K562 (cell line): ENCODE measurements around the gene SIX3. TPM values are rescaled to one million over a fixed set of nuclear protein-coding genes. Genes with fewer than 3 reads are reported as not detected.

Source experiments
- ATAC-seq: fragments of 200-7000 bp; cut with Tn5 transposase; 3 replicates; pipeline ENCODE4 v1.9.1; 2020; ENCODE audit warnings: moderate library complexity
- BruUV-seq: library from RNA; stranded (reverse); fragments of 400-500 nt; replicated peaks from 2 replicates; lab custom pipeline; 2021; lab: Mats Ljungman, UMichigan
- CTCF ChIA-PET: fragments of 300-600 bp; formaldehyde crosslinking; extraction: SDS; loops from one replicate; lab custom pipeline; 2021; ENCODE audit warnings: low intra/inter-chr PET ratio; lab: Yijun Ruan, JAX
- POLR2A ChIA-PET: fragments of 300-600, 350-650 bp; sonication (Branson Sonifier 250); formaldehyde crosslinking; extraction: SDS; loops from one replicate; lab custom pipeline; 2021; ENCODE audit warnings: antibody characterized with exemption, inconsistent platforms; lab: Yijun Ruan, JAX
- DNase-seq, 4 experiments: peaks; one replicate each; pipeline versions ENCODE4 v3.0.0 to v3.0.0-alpha.2; 2011 to 2018; ENCODE audit warnings: low spot score in 3 of 4, mixed read lengths in 3 of 4; ENCODE audit errors: extremely low read depth in 1 of 4
- FAIRE-seq: peaks from 2 replicates; lab custom pipeline; 2011; peaks lifted over from hg19 to GRCh38; lab: Jason Lieb, UNC
- H2AFZ ChIP-seq: 2 replicates; pipeline ENCODE4 v1.6.0; 2011; ENCODE audit warnings: low read depth, low read length, control low read depth, inconsistent platforms
- H3K27ac ChIP-seq: fragments of 200-600 bp; 3 replicates; pipeline ENCODE4 v1.8.0; 2011; ENCODE audit warnings: low read depth, mild to moderate bottlenecking, control low read depth, inconsistent platforms, low read length, moderate library complexity, mixed read lengths; ENCODE audit errors: extremely low read depth
- H3K27me3 ChIP-seq, 2 experiments: fragments of 300-600 bp in 1 of 2; 2 replicates in 1 of 2; 3 replicates in 1 of 2; pipeline versions ENCODE4 v1.6.0 to v1.8.0; 2011; ENCODE audit warnings: inconsistent platforms in 2 of 2, low read length in 2 of 2, mild to moderate bottlenecking in 1 of 2, mixed read lengths in 1 of 2, moderate library complexity in 1 of 2; ENCODE audit not compliant: control insufficient read depth in 2 of 2, insufficient read depth in 2 of 2
- H3K36me3 ChIP-seq: fragments of 300-600 bp; 3 replicates; pipeline ENCODE4 v1.8.0; 2011; ENCODE audit warnings: mild to moderate bottlenecking, low read length, inconsistent platforms; ENCODE audit not compliant: control insufficient read depth, insufficient read depth
- H3K4me1 ChIP-seq, 2 experiments: fragments of 200-600 bp in 1 of 2; replicated peaks in 1 of 2; 2 replicates in 1 of 2; 3 replicates in 1 of 2; pipeline versions ENCODE4 v1.5.1 to v1.8.0; 2011; ENCODE audit warnings: inconsistent platforms in 2 of 2, low read length in 2 of 2, mild to moderate bottlenecking in 1 of 2, mixed read lengths in 1 of 2, moderate library complexity in 1 of 2; ENCODE audit not compliant: control insufficient read depth in 2 of 2, insufficient read depth in 2 of 2
- H3K4me2 ChIP-seq: 2 replicates; pipeline ENCODE4 v1.6.1; 2011; ENCODE audit warnings: low read length, control low read depth, inconsistent platforms, mixed read lengths; ENCODE audit not compliant: insufficient read depth
- H3K4me3 ChIP-seq: fragments of 200-600 bp; sonication (generic), shearing (Covaris generic); 2 replicates; pipeline ENCODE4 v1.5.1; 2016; ENCODE audit warnings: control low read depth, inconsistent platforms
- H3K79me2 ChIP-seq: fragments of 200-600 bp; 3 replicates; pipeline ENCODE4 v1.8.0; 2011; ENCODE audit warnings: low read length, inconsistent platforms; ENCODE audit not compliant: control insufficient read depth, insufficient read depth
- H3K9ac ChIP-seq, 2 experiments: 2 replicates each; pipeline versions ENCODE4 v1.6.0 to v1.6.1; 2011; ENCODE audit warnings: low read depth in 2 of 2, low read length in 2 of 2, control low read depth in 1 of 2, inconsistent platforms in 1 of 2, mild to moderate bottlenecking in 1 of 2, mixed read lengths in 1 of 2; ENCODE audit not compliant: insufficient read depth in 1 of 2
- H3K9me1 ChIP-seq: one replicate; pipeline ENCODE4 v1.6.0; 2011; ENCODE audit warnings: inconsistent platforms, mild to moderate bottlenecking, low read length, moderate library complexity; ENCODE audit not compliant: control insufficient read depth, insufficient read depth
- H3K9me3 ChIP-seq: replicated peaks from 2 replicates; pipeline ENCODE4 v1.5.1; 2011; ENCODE audit warnings: low read depth, low read length, inconsistent platforms; ENCODE audit not compliant: control insufficient read depth, insufficient read depth
- H4K20me1 ChIP-seq: replicated peaks from 2 replicates; pipeline ENCODE4 v1.6.1; 2011; ENCODE audit warnings: low read length, inconsistent platforms, mixed read lengths; ENCODE audit not compliant: control insufficient read depth, insufficient read depth
- BRF2 ChIP-seq: IDR thresholded peaks from 3 replicates; pipeline ENCODE4 v1.6.1; 2011; ENCODE audit warnings: borderline replicate concordance, mild to moderate bottlenecking; ENCODE audit not compliant: insufficient read length, insufficient read depth
- CBX5 ChIP-seq: IDR thresholded peaks from 2 replicates; pipeline ENCODE4 v1.6.1; 2014; ENCODE audit warnings: low read depth, borderline replicate concordance
- CTCF ChIP-seq, 3 experiments: IDR thresholded peaks in 2 of 3; conservative IDR thresholded peaks in 1 of 3; 2 replicates each; pipeline ENCODE4 v1.5.1; 2011 to 2012; ENCODE audit warnings: low read length in 3 of 3, mild to moderate bottlenecking in 3 of 3, control low read depth in 2 of 3, improper control_type of control experiment in 1 of 3, inconsistent platforms in 1 of 3, low read depth in 1 of 3, mixed read lengths in 1 of 3, moderate library complexity in 1 of 3; ENCODE audit not compliant: insufficient read depth in 2 of 3
- DPF2 ChIP-seq: fragments of 450-650 bp; IDR thresholded peaks from 2 replicates; pipeline ENCODE4 v1.6.1; 2016
- E2F3 ChIP-seq: fragments of 250-450 bp; sonication (Bioruptor Pico); IDR thresholded peaks from 2 replicates; pipeline ENCODE4 v1.4.0; 2020; ENCODE audit warnings: mild to moderate bottlenecking
- ETV5 ChIP-seq: sonication (generic); formaldehyde crosslinking; IDR thresholded peaks from 2 replicates; pipeline ENCODE4 v1.4.0; 2020; ENCODE audit warnings: low read depth, mild to moderate bottlenecking, missing genetic modification reagents
- FOXA1 ChIP-seq: fragments of 450-650 bp; IDR thresholded peaks from 2 replicates; pipeline ENCODE4 v1.6.1; 2016; ENCODE audit warnings: mild to moderate bottlenecking, borderline replicate concordance
- HDAC3 ChIP-seq: fragments of 450-650 bp; IDR thresholded peaks from 2 replicates; pipeline ENCODE4 v1.6.1; 2018; ENCODE audit warnings: borderline replicate concordance, mild to moderate bottlenecking, moderate library complexity; ENCODE audit not compliant: partially characterized antibody
- KAT2B ChIP-seq: IDR thresholded peaks from one replicate; pipeline ENCODE4 v1.6.1; 2012; ENCODE audit warnings: low read depth, mild to moderate bottlenecking, control low read depth, inconsistent platforms, low read length, moderate library complexity
- KLF13 ChIP-seq: fragments of 450-650 bp; IDR thresholded peaks from 2 replicates; pipeline ENCODE4 v1.6.1; 2016; ENCODE audit warnings: missing genetic modification characterization, low read depth, mild to moderate bottlenecking, missing compliant biosample characterization, moderate library complexity, borderline replicate concordance
- OTX1 ChIP-seq: fragments of 450-650 bp; formaldehyde crosslinking; IDR thresholded peaks from 2 replicates; pipeline ENCODE4 v1.4.0; 2022; ENCODE audit warnings: mild to moderate bottlenecking
- RBFOX2 ChIP-seq: fragments of 200-400 bp; formaldehyde crosslinking; IDR thresholded peaks from 2 replicates; pipeline ENCODE4 v1.6.1; 2017; ENCODE audit warnings: low read depth, mild to moderate bottlenecking, low read length, moderate library complexity
- RFX7 ChIP-seq: fragments of 250-450 bp; sonication (Bioruptor Pico); IDR thresholded peaks from 2 replicates; pipeline ENCODE4 v1.5.1; 2021; ENCODE audit warnings: mild to moderate bottlenecking
- STAG1 ChIP-seq: sonication (generic); formaldehyde crosslinking; IDR thresholded peaks from 2 replicates; pipeline ENCODE4 v1.5.0; 2020; ENCODE audit warnings: missing genetic modification reagents, borderline replicate concordance
- TAF15 ChIP-seq: fragments of 200-400 bp; formaldehyde crosslinking; IDR thresholded peaks from 2 replicates; pipeline ENCODE4 v1.6.1; 2017; ENCODE audit warnings: mild to moderate bottlenecking, low read depth, low read length, moderate library complexity
- TFAM ChIP-seq: fragments of 250-450 bp; sonication (Bioruptor Pico); conservative IDR thresholded peaks from 2 replicates; pipeline ENCODE4 v1.5.0; 2021; ENCODE audit warnings: mild to moderate bottlenecking, moderate library complexity
- ZBTB1 ChIP-seq: sonication (generic); formaldehyde crosslinking; IDR thresholded peaks from 2 replicates; pipeline ENCODE4 v1.8.1; 2023; ENCODE audit warnings: missing genetic modification reagents, low read depth, mild to moderate bottlenecking, borderline replicate concordance
- ZBTB43 ChIP-seq: sonication (generic); formaldehyde crosslinking; IDR thresholded peaks from 2 replicates; pipeline ENCODE4 v1.8.0; 2023; ENCODE audit warnings: mild to moderate bottlenecking, missing genetic modification reagents
- ZKSCAN1 ChIP-seq: fragments of 150-350 bp; IDR thresholded peaks from 2 replicates; pipeline ENCODE4 v1.6.1; 2016; ENCODE audit warnings: low read depth, low read length
- ZNF586 ChIP-seq: fragments of 450-650 bp; formaldehyde crosslinking; conservative IDR thresholded peaks from 2 replicates; pipeline ENCODE4 v1.4.0; 2020; ENCODE audit warnings: mild to moderate bottlenecking, moderate library complexity
- WGBS: fragments of 100-300 bp; shearing (Covaris generic); methylation state at CpG from one replicate; pipeline ENCODE4 v1.1.6; 2016; ENCODE audit warnings: low coverage, mixed read lengths; ENCODE audit not compliant: insufficient coverage; ENCODE audit errors: missing lambda C conversion rate; 5-methylcytosine and 5-hydroxymethylcytosine counted together
- in situ Hi-C: fragments of 300-500 bp; cut with MboI; formaldehyde crosslinking; loops from 4 replicates; pipeline ENCODE4 v1.15.0; 2018; ENCODE audit warnings: inconsistent platforms, mixed read lengths
- intact Hi-C: fragments of 100-400 bp; cut with micrococcal nuclease; formaldehyde crosslinking; loops from 2 replicates; pipeline ENCODE4 v1.14.2; 2022
- polyA plus RNA-seq, 8 experiments: library from polyadenylated mRNA; depleted of rRNA in 4 of 8; stranded (reverse) in 5 of 8; unstranded in 3 of 8; fragments of >200 nt; fragmentation: Nextera tagmentation in 2 of 8; fragmentation: Illumina TruSeq in 1 of 8; extraction: Ambion mirVana in 2 of 8; extraction: Trizol in 1 of 8; gene quantifications; 2 replicates each; pipeline versions ENCODE4 v1.2.1 to v1.2.3, GENCODE V29; 2011 to 2014; ENCODE audit warnings: inconsistent platforms in 1 of 8, missing spikeins in 1 of 8
- total RNA-seq, 7 experiments: library from RNA; depleted of rRNA in 6 of 7; stranded (reverse); fragments of >200 nt in 6 of 7; fragmentation: Illumina TruSeq in 2 of 7; extraction: Trizol in 2 of 7; gene quantifications; 2 replicates each; pipeline versions ENCODE4 v1.2.1 to v1.2.3, GENCODE V29; 2011 to 2021; ENCODE audit warnings: low replicate concordance in 1 of 7

SIX3 gene
- total and polyA plus RNA-seq, 9 of the 15 experiments (the other 6 are each of a cell fraction or from before 2014, with no cell fraction given) = not detected

DNA sequence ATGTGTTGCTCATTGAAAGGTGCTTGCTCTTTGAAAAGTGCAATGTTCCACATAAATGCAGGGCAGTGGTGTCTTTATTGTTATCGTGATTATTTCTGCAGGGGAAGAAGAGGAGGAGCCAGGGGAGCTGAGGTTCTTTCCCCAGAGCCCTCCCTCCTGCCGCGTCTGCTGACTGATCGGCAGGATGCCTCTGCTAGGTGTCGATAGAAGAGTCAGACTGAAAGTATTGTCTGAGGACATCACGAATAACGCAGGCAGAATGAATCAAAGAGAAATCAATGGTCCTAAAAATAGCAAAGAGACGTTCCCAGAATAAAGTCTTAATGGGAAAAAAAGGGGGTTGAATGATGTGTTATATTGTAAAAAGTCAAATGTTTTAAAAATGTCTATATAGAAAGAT, 47.4 kb upstream of the SIX3 start:
- no peaks in the 10 kb centered on the region for H3K9me1 ChIP-seq
- no peak overlapping the region for H3K27ac ChIP-seq
- 0% methylated on average over 8 of the region's 8 CpGs for WGBS
- no peaks in the 10 kb centered on the region for H3K79me2 ChIP-seq
- no peaks in the 10 kb centered on the region for H3K36me3 ChIP-seq
- H3K27me3 ChIP-seq = peaks cover 0 to 5% of the 10 kb centered on the region in 2 experiments; a peak in 2 of 5 replicates
- no peak overlapping the region for H3K4me3 ChIP-seq
- FAIRE-seq (no peak), ATAC-seq (no peak)
- in situ Hi-C loops = no loop called here
- intact Hi-C loops = no loop called here
- no peak overlapping the region for H2AFZ ChIP-seq
- ChIA-PET CTCF (no interaction called here), POLR2A (no interaction called here)
- no peaks in the 10 kb centered on the region for H3K9me3 ChIP-seq
- BruUV-seq = no TSS peak
- no peaks in the 10 kb centered on the region for H3K4me1 ChIP-seq
- no peak overlapping the region for H3K4me2 ChIP-seq
- TF ChIP-seq TAF15 = no peak
- TF ChIP-seq FOXA1 = no peak
- TF ChIP-seq ZNF586 (CRISPR knock-in tag) = no peak
- TF ChIP-seq RFX7 (CRISPR knock-in tag) = no peak
- no peak for TF ChIP-seq HDAC3
- TF ChIP-seq ETV5 (CRISPR knock-in tag) = no peak
- TF ChIP-seq ZBTB43 (CRISPR knock-in tag) = no peak
- TF ChIP-seq KLF13 (tag) = no peak
- TF ChIP-seq BRF2 = no peak
- TF ChIP-seq RBFOX2 = no peak
- TF ChIP-seq DPF2 = no peak
- no peak for TF ChIP-seq TFAM (CRISPR knock-in tag)
- TF ChIP-seq CBX5 = no peak
- no peak for TF ChIP-seq STAG1
- no peak for TF ChIP-seq ZKSCAN1
- TF ChIP-seq ZBTB1 (CRISPR knock-in tag) = no peak
- no peak for TF ChIP-seq OTX1 (CRISPR knock-in tag)
- no peak for TF ChIP-seq CTCF (IDR thresholded peaks at IDR 0.05 in 2 of 3, conservative IDR thresholded peaks at IDR 0.05 in 1 of 3; ENCODE audit: insufficient read depth in 2 of 3, low read depth in 1 of 3, low read length in 3 of 3)
- TF ChIP-seq E2F3 (CRISPR knock-in tag) = no peak
- no peak for TF ChIP-seq KAT2B
- TF ChIP-seq, all 486 proteins: peak for 0
- H4K20me1 ChIP-seq = no peaks in the 10 kb centered on the region
- no peak for DNase-seq
- no peak overlapping the region for H3K9ac ChIP-seq
